ENCODE data around the gene AGO3.

Gene AGO3

GRCh38 chr1:36098650-36099365 lies 167.9 kb downstream of the AGO3 start:
- DNase-seq, result no peak

GRCh38 chr1:36099681-36100341 lies 168.9 kb downstream of the AGO3 start:
- DNase-seq, result peak; percentile 83 to 85

DNA sequence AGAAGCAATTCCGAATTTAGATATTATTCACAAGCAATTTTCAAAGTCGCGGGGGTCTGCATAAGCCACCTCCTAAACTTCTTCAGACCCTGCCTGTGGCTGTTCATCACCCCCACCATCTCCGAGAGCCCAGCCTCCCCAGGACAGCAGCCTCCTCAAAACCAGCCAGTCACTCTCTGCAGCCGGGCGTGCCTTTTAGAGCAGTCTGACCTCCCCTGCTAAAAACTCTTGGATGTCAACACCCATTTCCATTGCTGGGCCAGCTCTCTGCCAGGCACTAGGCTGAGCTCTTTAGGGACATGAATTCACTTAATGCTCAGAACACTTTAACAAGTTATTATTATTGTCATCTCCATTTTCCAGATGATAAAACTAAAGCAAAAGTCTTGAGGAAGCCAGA lies 169.5 kb downstream of the AGO3 start:
- no peak for DNase-seq

GRCh38 chr1:36101546-36101945 lies 170.6 kb downstream of the AGO3 start:
- no peak for DNase-seq

GRCh38 chr1:36106269-36106668 lies 175.4 kb downstream of the AGO3 start:
- no peak for DNase-seq

- DNase-seq, result no peak
Observed at GRCh38 chr1:36107394-36107793, 176.5 kb downstream of the AGO3 start.

DNA sequence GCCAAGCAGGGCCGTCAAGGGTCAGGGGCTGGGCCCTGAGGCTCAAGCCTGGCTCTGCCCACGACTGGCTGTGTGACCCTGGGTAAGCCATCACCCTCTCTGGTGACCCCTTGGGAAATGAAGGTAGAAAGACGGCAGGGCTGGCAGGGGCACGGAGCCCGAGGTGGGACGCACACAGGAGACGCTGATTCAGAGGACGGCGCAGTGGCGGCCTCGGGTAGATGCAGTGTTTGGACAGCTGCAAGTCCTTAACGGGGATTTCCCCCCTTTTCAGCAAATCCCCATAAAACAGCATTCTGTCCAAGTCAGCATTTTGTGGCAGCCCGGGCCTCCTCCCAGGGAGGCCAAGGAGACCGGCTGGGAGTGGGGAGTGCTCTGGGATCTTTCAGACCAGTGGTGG lies 177.4 kb downstream of the AGO3 start:
- no peak for DNase-seq

- DNase-seq, result peak; percentile 25 to 38
Observed at GRCh38 chr1:36109041-36109679, 178.3 kb downstream of the AGO3 start.

DNA sequence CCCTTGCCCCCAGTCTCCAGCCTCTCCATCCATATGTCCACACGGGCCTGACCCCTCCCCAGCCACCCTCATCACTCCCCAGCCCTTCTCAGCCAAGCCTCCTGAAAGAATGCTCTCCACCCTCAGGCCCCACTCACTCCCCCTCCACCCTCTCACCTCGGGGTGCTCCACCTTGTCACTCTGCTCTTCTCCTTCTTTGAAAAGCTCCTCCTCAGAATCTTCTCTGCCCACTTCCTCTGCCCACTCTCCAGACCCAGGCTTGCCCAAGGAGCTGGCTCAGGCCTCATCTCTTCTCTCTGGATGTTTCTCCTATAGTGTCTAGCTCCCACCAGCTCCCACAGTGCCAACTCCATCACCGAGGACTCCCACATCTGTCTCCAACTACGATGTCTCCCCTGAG lies 180.2 kb downstream of the AGO3 start:
- no peak for DNase-seq

- DNase-seq, result no peak
Observed at GRCh38 chr1:36112823-36113222, 181.9 kb downstream of the AGO3 start.

DNA sequence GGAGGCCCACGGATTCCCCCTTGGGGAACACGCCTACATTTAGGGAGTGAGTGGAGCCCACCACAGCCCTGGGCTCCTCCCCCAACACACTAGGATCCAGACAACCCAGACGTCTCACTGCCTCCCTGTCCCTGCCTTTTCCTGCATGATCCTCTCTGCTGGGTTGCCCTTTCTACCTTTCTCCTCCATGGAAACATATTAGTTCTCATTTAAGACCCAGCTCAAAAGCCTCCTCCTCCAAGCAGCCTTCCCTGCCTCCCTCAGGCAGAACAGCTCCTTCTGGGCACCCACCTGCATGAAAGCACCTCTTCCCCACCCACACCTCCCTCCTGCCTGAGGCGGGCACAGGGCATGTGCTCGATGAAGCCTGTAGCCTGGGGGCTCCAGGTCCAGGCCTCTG lies 183.5 kb downstream of the AGO3 start:
- DNase-seq, result no peak

DNA sequence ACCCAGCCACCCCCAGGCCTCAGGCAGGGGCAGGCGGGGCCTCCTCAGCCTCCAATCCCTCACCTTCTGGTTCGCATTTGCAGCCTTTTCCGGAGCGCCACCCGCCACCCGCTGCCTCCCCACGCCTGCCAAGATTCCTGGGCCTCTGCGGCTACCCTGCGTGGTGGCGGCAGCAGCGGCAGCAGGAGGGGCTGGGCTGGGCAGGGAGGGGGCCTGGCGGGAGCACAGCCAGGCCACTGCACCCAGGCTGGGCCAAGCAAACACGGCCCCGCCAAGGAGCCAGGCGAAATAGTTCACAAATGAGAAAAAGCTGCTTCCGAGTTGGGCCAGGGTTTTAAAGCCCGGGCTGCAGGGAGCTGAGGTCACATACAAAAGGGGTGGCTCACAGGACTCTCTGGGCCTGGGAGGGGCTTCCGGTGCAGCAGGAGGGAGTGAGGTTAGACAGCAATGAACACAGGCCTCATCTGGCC lies 184.3 kb downstream of the AGO3 start:
- no peak for DNase-seq

- no peak for DNase-seq
Observed at GRCh38 chr1:36115931-36116330, 185.0 kb downstream of the AGO3 start.

DNA sequence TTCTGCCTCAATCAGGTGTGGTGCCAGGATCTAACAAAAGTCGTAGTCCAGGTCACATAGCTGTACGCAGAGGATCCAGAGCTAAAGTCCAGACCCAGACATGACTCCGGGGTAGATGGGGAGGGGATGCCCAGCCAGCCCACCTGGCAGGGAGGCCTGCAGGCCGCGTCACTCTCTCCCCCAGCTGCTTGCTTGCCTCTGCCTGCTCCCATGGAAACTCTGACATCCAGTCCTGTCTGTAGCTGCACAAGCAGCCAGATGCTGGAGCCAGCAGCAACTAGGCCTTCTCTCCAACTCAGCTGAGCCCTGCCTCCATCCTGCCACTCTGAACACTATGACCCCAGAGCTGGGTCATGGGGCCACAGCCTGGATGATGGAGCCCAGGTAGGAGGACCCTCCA lies 186.0 kb downstream of the AGO3 start:
- no peak for DNase-seq

DNA sequence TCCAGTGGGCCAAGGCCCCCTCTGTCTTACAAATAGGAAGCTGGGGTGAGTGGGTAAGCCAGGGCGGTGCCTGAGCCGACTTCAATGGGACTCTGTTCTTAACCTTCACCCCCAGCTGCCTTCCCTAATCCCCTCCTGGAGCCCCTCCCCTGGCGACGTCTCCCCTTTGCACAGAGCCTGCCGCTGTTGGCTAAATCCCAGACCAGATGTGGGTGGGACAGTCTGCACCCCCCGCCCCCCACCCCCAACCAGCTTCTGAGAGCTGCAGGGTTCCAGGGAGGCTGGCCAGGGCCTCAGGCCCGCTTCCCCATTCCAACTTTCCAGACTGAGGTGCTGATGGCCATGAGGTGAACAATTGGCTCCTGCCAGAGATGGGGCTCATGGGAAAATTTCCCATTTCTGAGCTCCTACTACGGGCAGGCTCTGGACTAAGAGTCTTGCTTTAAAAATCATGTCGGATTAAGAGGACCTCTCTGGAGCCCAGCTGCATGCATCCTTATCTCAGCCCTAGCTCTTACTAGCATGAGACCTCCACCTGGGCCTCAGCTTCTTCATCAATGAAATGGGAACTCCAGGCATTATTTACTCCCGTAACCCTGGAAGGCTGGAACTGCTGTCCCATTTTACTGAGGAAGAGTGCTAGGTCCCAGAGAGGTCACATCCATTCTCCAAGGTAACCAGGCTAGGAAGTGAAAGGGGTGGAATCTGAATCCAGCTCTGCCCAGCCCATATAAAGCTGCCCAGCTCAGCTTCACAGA lies 187.7 kb downstream of the AGO3 start:
- no peak for DNase-seq

- DNase-seq, result no peak
Observed at GRCh38 chr1:36119456-36119855, 188.6 kb downstream of the AGO3 start.
